ENCODE measurements around the gene PLSCR1.

PLSCR1 gene

GRCh38 chr3:146473726-146474125 lies 70.7 kb downstream of the PLSCR1 start:
- no peak for DNase-seq (ENCODE audit: low read depth in 2 of 2)

GRCh38 chr3:146472611-146473010 lies 71.8 kb downstream of the PLSCR1 start:
- no peak for DNase-seq (ENCODE audit: low read depth in 2 of 2)

- DNase-seq (ENCODE audit: low read depth in 2 of 2): no peak
Measured at GRCh38 chr3:146471012-146471411, 73.4 kb downstream of the PLSCR1 start.

GRCh38 chr3:146470425-146470990 lies 73.9 kb downstream of the PLSCR1 start:
- no peak for DNase-seq (ENCODE audit: low read depth in 2 of 2)

GRCh38 chr3:146469150-146470017 lies 75.0 kb downstream of the PLSCR1 start, which contains the start of gene PLSCR2:
TSS of gene PLSCR2 (minus strand) at chr3:146469561. CDS start at chr3:146459904, 9,657 bp downstream.
- peak; percentile 48 to 53 for DNase-seq (ENCODE audit: low read depth in 2 of 2)

GRCh38 chr3:146468671-146469149 lies 75.7 kb downstream of the PLSCR1 start:
- DNase-seq (ENCODE audit: low read depth in 2 of 2): no peak

GRCh38 chr3:146468234-146468633 lies 76.2 kb downstream of the PLSCR1 start:
- DNase-seq (ENCODE audit: low read depth in 2 of 2): no peak

- DNase-seq (ENCODE audit: low read depth in 2 of 2): no peak
Measured at GRCh38 chr3:146466604-146467003, 77.8 kb downstream of the PLSCR1 start.

GRCh38 chr3:146465693-146466465 lies 78.5 kb downstream of the PLSCR1 start:
- DNase-seq (ENCODE audit: low read depth in 2 of 2): no peak
